Measurements from ENCODE around the gene GPD1L.

DNA sequence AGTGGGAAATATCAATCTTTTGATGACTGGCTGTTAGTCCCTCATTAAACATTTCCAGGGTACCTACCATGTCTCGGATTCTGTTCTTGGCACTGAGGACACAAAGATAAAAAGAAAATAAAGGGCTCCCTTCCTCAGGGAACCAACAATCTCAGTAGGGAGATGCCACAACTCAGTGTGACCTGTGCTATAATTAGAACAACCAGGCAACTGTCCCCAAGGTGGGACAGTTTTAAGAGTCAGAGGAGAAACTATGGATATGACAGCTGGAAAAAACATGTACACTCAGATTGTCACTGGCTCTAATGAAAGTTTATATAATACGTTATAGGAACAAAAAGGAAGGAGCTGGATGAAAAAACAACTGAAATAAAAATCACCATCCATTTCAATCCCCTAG, 108.8 kb downstream of the GPD1L start:
- TF ChIP-seq, protein P1, sequence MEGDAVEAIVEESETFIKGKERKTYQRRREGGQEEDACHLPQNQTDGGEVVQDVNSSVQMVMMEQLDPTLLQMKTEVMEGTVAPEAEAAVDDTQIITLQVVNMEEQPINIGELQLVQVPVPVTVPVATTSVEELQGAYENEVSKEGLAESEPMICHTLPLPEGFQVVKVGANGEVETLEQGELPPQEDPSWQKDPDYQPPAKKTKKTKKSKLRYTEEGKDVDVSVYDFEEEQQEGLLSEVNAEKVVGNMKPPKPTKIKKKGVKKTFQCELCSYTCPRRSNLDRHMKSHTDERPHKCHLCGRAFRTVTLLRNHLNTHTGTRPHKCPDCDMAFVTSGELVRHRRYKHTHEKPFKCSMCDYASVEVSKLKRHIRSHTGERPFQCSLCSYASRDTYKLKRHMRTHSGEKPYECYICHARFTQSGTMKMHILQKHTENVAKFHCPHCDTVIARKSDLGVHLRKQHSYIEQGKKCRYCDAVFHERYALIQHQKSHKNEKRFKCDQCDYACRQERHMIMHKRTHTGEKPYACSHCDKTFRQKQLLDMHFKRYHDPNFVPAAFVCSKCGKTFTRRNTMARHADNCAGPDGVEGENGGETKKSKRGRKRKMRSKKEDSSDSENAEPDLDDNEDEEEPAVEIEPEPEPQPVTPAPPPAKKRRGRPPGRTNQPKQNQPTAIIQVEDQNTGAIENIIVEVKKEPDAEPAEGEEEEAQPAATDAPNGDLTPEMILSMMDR (IDR thresholded peaks at IDR 0.05; ENCODE audit: low read length) = no peak
- TF ChIP-seq EZH2 (IDR thresholded peaks at IDR 0.05; ENCODE audit: borderline replicate concordance, low read length) = no peak

Data from OCI-LY1 (cell line).